ENCODE measurements around the gene ZBTB17. TPM values are rescaled to one million over a fixed set of nuclear protein-coding genes. Genes with fewer than 3 reads are reported as not detected.

The ZBTB17 gene
- total and polyA plus RNA-seq, 2 of the 8 experiments (the other 6 are each of a cell fraction or from before 2014, with no cell fraction given): 24.7 to 36.2 TPM

GRCh38 chr1:15958111-15958510 is 17.8 kb downstream of the ZBTB17 start (continued):
- TF ChIP-seq RXRA (IDR thresholded peaks at IDR 0.05; ENCODE audit: insufficient read depth, low read depth, low read length): no peak

Measured in H1 (cell line).